AG08396 (cell line): ENCODE measurements around the gene PJA2.

ENCODE experiments used
- DNase-seq: peaks from one replicate; pipeline ENCODE4 v3.0.0; 2012; ENCODE audit warnings: low spot score, mixed read lengths

Gene PJA2

DNA sequence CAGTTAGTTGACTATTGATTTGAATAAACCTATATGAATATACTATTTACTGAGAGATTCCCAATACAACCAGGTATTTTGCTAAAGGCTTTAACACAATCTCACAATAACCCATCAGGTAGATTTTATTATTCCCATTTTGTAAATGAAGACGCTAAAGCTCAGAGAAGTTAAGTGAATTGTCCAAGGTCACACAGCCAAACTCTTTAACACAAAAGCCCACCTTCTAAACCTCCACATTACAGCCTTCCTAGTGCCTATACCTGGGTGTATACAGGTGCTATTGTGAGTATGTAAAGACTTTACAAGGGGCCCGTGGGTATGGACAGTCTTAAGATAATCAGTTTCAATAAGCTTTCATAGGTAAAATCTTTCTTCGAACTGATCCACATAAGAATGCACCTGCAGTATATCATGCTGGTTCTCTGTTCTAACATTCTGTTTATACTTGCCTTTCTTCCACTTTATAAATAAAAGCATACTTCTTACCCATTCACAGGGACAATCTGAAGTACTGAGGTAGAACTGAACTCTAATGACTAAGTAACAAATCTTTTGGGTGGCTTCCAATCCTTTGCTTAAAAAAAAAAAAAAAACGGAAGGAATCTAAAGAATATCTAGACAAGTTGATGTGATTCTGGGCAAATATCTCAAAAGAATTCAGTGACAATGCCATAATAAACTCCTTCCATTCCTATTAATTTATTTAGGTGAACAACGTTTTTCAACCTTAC is 59.1 kb downstream of the PJA2 start:
- DNase-seq = peak; percentile 22

DNA sequence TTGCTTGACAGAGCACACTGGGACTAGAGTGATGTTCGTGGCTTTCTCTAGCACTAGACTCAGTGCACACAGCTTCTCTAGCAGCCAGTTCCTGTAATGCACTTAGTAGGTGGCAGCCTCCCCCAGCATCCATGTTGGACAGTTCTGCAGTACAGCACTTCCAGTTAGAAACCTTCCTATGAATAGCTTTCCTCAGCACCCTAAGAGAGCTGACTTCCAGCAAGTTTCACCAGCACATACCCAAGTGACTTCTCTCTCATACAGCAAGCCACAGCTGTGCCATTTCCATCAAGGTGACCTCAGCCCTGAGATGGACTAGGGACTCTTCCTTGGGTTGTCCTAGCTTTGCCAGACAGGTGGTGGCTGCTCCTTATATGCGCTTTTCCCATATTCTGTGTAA is 60.4 kb downstream of the PJA2 start:
- DNase-seq = no peak

DNA sequence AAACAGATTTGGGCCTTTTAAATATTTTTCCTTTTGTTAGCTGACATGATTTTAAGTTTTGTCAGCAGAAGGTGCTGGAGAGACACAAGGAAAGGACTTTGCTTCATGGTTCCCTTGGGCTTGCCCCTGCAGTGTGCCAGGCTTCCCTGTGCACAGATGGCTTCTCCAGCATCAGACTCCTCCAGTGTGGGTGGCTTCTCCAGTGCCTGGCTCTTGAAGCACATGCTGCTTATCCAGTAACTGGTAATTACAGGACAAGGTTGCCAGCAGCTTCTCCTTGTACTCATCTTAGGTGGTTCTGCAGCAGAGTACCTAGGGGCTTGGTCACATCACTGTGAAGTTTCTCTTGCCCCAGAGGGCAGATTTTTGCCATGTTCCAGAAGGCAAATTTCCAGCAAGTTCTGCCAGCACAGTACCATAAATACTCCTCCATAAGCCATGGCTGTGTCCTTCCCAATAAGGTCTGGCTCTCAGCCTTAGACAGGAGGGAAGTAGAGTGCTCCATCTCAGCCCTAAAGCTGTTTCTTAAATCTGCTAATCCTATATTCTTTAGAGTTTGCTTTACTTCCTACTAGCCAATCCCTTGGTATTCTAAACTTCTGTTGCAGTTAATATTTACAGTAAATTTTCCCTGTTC is 62.4 kb downstream of the PJA2 start:
- no peak for DNase-seq

DNA sequence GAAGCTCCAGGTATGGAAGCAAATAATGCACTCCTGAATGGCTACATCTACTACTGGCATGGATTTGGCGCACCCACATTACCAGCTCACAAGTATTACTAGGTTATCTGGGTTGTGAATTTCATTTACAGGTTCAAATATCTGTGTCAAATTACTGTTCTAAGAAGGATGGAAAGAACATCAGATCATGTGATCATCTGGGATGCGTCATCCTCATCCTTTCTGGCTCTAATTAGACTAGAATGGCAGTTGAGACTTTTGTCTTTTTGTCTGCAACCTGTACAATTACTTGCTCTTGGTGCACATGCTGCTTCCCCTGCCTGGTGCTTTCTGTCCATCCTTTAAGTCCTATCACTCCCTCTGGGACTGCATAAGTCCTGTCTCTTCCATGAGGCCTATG is 64.1 kb downstream of the PJA2 start:
- DNase-seq = no peak

DNA sequence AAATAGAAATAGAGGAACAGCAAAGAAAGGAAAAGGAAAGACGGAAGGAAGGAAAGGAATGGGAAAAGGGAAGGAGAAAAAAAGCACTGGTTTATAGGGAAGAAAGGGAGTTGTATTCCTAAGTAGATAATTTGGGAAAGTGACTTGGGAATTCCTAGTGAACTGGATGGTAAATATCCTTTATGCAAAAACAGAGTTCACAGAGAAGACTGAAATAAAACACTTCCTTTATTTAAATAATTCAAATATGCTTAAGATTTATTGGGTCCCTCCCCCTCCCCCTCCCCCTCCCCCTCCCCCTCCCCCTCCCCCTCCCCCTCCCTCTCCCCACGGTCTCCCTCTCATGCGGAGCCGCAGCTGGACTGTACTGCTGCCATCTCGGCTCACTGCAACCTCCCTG is 69.4 kb downstream of the PJA2 start:
- DNase-seq = no peak

DNA sequence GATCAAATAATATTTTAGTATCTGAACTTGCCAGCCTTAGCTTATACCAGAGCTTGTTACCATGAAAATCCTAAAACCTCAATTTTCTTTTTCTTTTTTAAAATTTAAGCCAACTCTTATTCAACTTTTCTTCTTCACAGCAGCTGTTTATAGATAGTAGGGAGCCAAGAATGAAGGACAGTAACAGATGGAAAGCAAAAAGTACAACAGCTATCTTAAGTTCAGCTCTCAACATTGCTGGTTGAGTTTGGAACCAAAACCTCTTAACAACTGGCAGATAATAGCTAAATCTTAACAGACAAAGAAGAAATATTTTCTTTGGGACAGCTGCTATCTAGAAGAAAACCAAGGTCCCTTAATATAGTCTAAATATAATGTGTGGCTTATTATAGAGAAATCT is 74.7 kb downstream of the PJA2 start:
- no peak for DNase-seq

DNA sequence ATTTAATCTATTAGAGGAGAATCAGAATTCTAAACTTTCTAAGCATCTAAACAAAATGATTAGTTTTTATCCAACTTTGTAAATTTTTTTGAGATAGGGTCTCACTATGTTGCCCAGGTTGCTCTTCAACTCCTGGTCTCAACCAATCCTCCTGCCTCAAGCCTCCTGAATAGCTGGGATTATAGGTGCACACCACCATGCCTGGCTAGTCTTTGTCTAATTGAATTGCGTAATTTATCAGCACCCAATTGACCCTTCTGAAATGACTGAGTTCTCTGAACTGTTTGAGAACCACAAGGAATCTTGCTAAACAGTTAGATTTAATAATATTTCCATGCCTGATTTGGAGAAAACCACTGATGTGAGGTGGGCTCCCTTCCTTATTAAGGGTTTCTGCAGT is 75.7 kb downstream of the PJA2 start:
- no peak for DNase-seq

DNA sequence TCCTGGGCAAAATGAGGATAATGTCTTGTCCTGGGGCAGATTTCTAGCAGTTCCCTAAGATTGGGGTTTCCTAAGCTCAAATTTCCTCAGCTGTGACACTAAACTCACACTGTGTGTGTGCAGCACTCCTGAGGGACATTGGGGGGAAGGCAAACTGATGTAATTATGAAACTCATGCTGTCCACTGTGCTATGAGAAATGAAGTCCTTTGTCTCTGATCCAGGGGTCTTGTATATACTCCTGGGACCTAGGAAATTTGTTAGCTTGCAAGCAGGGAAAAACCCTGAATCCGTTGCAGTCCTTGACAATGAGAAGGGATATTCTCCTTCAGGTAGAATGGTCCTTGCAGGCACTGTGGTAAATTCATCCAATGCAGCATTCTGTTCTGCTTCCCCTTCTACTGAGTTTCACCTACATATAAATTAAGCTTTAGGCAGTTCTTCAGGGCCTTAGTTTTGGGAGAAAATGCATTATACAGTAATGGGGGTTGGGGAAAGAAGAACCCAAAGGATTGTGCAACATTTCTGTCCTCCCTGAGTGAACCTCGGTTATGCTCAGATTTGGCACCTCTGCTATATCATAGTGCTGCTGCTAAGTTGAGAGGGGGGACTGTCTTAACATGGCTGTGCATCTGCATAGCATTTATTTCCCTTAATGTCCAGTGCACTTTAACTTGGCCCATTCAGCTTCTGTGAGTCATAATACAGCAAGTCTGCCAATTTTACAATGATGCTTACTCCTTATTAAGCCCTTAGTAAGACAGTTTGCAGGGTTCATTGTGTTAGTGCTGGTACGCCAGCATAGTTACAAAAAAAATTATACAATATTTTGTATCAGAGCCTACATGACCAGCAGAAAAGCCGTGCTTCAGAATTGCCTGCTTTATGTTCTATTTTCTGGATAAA is 80.2 kb downstream of the PJA2 start:
- peak; percentile 61 for DNase-seq

DNA sequence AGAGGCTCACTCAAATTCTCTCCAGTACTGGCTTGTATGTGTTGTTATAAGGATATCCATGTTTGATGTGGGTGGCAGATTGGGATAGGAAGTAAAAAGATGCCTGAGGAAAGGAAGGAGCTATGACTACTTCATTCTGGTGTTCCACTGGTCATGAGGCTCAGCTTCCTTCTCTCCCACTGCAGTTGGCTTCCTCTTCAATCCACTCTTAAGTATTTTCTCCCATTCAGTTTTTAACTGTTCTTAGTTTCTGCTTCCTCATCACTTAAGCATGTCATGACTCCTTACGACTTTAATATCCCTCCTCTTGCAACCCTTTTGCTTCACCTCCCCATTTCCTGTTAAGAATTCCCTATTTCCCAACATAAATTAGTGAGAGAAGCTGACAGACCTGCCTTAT is 81.1 kb downstream of the PJA2 start:
- DNase-seq = peak; percentile 9

DNA sequence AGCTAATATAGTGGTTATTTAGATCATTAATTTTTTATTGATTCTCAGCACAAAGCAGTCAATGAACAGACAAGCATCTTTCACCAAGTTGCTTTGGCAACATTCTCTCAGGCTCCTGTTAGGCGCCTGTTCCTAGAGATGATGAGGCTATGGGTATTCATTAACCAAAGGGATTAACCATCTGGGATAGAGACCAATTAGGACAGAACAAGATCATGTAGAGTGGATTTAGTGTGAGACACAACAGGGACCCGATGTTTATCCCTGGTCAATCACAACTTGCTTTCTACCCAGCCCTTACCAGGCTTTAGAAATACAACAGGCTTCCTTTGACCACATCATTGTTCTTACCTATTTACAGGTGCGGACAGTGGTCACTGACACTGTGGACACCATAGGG is 82.2 kb downstream of the PJA2 start:
- no peak for DNase-seq

DNA sequence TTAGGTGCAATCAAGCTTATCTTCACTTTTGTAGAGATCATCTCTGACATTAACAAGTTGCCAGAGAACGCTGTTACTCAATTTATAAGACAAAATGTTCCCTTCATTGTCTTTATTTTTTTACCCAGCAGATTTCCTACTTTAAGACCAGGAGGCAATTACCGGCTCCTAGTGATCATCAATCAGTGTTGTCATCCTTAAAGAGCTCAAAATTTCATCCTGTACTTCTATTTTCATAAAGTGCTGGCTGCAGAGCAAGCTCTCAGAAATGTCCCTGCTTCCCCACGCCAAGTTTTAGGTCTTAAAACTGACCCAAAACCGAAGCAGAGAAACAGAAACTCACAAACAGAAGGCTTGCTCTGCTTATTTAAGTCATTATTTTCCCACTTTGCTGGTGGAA is 82.9 kb downstream of the PJA2 start:
- no peak for DNase-seq

DNA sequence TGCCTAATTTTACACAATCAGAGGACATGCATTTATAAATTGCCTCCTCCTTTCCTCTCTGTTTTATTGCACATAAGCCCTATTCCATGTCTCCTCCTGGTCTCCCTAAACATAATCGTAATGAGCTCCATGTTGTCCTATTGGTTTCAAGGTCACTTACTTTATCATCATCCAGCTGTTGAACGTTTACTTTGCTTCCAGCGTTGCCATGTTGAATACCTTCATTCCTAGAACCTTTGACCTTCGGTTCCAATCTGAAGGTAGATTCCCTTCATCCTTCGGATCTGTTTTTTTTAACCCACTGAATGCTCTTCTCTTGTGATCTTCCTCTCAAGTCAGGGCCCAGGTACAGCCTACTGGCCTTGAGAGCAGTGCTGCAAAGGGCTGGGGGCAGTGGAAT is 84.3 kb downstream of the PJA2 start:
- DNase-seq = no peak

DNA sequence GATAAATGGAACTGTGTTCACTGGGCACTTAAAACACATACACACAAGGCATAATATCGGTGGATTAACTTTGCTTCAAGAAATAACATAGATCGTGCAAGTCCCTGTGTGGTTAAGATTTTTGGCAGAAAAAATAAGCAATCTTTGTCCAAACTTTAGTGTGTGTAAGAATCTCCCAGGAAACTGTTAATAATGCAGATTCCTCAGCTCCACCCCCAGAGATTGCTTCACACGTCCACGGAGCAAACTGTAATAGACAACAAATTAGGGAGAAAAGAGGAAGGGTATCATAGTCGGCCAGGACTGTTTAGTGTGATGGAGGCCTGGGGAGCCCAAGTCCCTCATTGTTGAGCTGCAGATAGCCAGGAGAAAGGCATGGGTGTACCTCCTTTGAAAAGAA is 84.8 kb downstream of the PJA2 start:
- no peak for DNase-seq

DNA sequence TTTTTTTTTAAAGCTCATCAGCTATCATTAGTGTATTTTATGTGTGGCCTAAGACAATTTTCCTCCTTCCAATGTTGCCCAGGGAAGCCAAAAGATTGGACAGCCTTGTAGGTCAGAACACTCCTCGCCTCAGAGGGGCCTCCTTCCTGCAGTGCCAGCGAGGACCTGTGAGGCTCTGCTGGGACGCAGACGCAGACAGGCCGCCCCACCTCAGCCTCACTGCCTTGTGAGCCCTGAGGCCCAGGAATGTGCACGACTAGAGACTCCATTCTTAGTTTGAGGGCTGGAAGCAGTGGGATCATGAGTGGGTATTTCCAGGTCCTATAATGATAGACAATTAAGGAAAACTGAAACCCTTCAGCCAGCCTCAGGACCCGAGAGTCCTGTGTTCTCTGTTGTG is 85.4 kb downstream of the PJA2 start:
- DNase-seq = no peak

DNA sequence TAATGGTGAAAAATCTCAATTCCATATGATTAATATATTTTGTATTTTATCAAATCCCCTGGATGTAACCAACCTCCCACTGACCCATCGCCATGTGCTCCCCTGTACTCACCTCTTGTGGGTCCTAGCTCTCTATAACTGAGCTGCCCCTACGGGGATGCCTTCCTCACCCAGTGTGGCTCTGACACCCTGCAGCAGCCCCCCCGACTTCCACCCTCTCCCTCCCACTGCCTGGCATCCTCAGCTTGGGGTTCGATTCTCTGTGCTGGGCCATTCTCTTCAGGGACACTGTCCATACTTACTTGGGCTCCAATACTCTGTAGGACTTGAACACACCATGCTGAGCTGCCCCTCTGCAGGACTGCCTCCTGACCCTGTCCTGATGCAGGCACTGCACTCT is 87.1 kb downstream of the PJA2 start:
- no peak for DNase-seq

DNA sequence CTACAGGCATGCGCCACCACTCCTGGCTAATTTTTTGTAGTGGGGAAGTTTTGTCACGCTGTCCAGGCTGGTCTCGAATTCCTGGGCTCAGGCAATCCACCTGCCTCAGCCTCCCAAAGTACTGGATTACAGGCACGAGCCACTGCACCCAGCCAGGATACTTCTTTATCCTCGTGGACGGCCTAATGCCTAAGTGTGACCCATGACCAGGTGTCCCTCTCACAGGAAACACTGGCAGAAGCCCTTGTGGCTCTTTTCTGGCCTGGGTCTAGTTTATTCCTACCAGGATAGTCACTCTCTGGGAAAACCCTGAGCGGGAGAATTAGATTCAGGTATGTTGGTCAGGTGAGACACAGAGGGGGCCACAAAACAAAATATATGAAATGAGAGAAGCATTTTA is 90.4 kb downstream of the PJA2 start:
- no peak for DNase-seq

DNA sequence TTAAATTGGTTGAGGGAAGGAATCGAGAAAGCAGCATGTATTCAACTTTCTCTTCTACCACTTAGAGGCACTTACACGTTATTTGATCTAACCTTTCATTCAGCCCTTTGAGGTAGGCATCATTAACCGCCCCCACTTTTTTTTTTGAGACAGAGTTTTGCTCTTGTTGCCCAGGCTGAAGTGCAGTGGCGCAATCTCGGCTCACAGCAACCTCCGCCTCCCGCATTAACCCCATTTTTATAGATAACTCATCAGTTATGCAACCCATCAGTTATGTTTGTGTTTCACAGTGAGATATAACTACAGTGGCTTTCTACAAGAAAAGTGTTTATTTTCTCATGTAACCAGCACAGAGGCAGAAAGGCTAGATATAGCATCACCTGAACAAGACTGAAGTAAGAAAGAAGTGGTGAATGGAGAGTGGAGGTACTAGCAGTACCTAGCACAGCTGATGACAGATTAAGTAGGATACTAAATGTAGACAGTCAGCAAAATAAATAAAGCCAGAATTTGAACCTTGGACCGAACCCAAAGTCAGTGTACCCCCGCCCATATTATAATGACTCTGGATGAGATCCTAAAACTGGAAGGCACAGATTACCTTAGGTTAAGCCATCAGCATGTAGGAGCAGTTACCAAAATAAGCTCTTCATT is 91.2 kb downstream of the PJA2 start:
- no peak for DNase-seq

DNA sequence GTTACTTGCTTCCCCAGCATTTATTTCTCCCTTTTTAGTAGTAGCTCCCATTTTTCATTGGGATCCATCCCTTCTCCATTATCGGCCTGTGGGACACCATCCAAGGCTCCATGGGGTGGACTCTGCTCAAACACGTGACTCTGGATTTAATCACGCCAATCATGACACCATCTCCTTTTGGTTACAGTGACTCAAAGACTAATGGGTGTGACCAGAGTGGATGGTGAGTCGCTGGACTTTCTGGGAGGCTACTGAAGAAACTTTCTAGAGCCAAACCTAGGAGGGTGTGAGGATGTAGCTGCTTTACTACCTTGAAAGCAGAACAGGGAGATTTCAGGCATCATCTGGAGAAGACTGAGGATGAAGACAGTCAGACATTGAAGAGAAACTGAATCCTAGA is 93.1 kb downstream of the PJA2 start:
- peak; percentile 50 for DNase-seq

DNA sequence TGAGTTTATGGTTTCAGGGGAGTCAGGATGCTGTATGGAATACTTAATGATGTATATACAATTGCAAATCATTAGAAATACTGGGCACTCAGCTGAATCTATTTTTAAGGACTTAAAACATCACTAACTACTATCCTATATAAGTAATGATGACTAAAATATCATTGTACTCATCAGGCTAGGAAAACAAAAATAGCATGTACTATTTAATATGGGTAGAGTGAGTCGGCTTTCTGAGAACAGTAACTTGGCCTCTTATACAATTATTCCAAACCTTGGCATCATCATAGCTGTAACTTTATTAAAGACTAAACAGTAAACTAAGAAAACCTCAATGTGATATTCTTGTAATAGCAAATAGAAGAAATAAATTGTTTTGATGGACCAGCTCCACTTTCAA is 94.5 kb downstream of the PJA2 start:
- DNase-seq = no peak

DNA sequence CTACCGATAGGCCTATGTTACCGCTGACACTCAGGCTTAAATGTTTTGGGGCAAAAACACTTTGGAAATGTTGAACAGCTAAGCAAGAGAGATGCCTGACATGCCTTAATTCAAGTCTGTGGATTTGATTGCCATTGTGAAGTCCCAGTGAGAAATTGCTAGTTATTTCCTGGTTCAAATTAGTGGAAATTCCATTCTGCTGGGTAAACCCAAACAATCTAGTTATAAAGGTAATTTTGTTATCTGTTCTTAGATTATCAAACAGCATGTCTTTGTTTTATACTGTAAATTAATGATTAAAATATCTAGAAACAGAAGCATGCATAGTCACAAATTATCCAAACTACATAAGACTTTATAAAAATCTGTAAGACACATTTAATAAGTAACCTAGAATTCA is 96.6 kb downstream of the PJA2 start:
- DNase-seq = no peak

DNA sequence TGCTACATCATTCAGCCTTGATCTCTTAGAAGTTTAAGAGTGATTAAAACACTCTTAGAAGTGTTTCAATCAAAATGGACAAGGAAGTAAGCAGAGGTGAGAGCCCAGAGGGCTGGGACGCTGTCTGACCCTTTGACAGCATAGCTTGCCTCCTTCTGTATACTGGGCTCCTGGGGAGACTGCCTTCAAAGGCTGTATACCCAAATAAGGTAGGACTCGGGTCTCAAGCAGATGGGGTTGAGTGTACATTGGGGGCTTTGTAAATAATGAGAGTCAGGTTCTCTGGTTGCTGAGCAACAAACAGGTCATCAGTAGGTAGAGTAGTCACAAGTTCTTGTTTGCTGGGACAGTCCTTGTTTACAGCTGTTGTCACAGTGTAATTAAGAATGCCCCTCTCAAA is 97.1 kb downstream of the PJA2 start:
- DNase-seq = no peak

DNA sequence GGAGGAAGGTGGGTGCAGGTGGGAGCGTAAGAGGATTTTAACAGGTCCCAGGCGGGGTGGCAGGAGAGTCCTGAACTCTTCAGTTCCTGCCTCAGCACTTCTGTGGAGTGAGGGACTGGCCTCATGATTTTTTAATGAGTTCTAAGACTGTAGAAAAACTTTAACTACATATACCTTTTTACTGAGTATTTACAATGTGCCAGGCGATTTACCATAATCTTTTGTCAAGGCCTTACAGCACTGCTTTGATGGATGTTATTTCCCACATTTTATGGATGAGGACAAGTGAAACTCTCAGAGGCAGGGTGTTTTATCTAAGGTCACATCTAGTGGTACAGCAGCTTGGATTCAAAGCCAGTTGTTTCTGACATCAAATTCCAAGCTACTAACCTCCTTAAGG is 99.5 kb downstream of the PJA2 start:
- DNase-seq = no peak
